Measurements from ENCODE around the gene ANKRD60. TPM values are rescaled to one million over a fixed set of nuclear protein-coding genes. Genes with fewer than 3 reads are reported as not detected.

Gene ANKRD60
- total and polyA plus RNA-seq, 5 donors: not detected

GRCh38 chr20:58261660-58262059, 33.2 kb upstream of the ANKRD60 start:
- H3K27me3 ChIP-seq (ENCODE audit: control insufficient read depth, insufficient read depth): no peaks in the 10 kb centered on the region
- no peak overlapping the region for H3K27ac ChIP-seq (ENCODE audit: low read length)
- ATAC-seq (no peak), DNase-seq (no peak)
- no peaks in the 10 kb centered on the region for H3K9me3 ChIP-seq (ENCODE audit: control insufficient read depth, low read length)
- intact Hi-C loops (cut with DNase I): no loop called here
- H3K4me3 ChIP-seq (ENCODE audit: low read length): no peak overlapping the region
- 65% methylated on average over 3 of the region's 3 CpGs for WGBS
- no peaks in the 10 kb centered on the region for H3K4me1 ChIP-seq (ENCODE audit: control insufficient read depth, insufficient read depth, low read length)

- intact Hi-C loops (cut with DNase I): no loop called here
- H3K4me3 ChIP-seq (ENCODE audit: low read length): no peak overlapping the region
- no peak for ATAC-seq
- no peaks in the 10 kb centered on the region for H3K9me3 ChIP-seq (ENCODE audit: control insufficient read depth, low read length)
- WGBS: 60% methylated on average over 5 of the region's 5 CpGs
- H3K4me1 ChIP-seq (ENCODE audit: control insufficient read depth, insufficient read depth, low read length): no peaks in the 10 kb centered on the region
- no peak overlapping the region for H3K27ac ChIP-seq (ENCODE audit: low read length)
- no peak for DNase-seq
- H3K27me3 ChIP-seq (ENCODE audit: control insufficient read depth, insufficient read depth): no peaks in the 10 kb centered on the region
Observed at GRCh38 chr20:58260006-58260405, 31.6 kb upstream of the ANKRD60 start.

DNA sequence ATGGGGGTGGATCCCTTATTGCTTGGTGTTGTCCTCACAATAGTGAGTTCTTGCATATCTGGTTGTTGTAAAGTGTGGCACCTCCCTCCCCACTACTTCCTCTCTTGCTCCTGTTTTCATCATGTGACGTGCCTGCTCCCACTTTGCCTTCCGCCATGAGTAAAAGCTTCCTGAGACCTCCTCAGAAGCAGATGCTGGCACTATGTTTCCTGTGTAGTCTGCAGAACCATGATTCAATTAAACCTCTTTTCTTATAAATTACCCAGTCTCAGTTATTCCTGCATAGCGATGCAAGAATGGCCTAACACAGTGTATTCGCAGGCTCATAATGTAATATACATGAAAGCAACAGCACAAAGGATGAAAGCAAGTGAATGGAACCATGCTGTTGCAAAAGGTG, 28.4 kb upstream of the ANKRD60 start:
- intact Hi-C loops (cut with DNase I): no loop called here

GRCh38 chr20:58256307-58256706, 27.9 kb upstream of the ANKRD60 start:
- Histone ChIP-seq H3K9me3 (ENCODE audit: control insufficient read depth, low read length) (no peaks in the 10 kb centered on the region), H3K4me1 (ENCODE audit: control insufficient read depth, insufficient read depth, low read length) (no peaks in the 10 kb centered on the region), H3K27me3 (ENCODE audit: control insufficient read depth, insufficient read depth) (no peaks in the 10 kb centered on the region), H3K27ac (ENCODE audit: low read length) (no peak overlapping the region), H3K4me3 (ENCODE audit: low read length) (no peak overlapping the region)
- no peak for ATAC-seq
- 96% methylated on average over 2 of the region's 2 CpGs for WGBS
- no peak for DNase-seq
- intact Hi-C loops (cut with DNase I): no loop called here

More for the DNA sequence above, 28.4 kb upstream of the ANKRD60 start:
- no peak for ATAC-seq
- no peaks in the 10 kb centered on the region for H3K9me3 ChIP-seq (ENCODE audit: control insufficient read depth, low read length)
- no peak overlapping the region for H3K27ac ChIP-seq (ENCODE audit: low read length)
- H3K27me3 ChIP-seq (ENCODE audit: control insufficient read depth, insufficient read depth): no peaks in the 10 kb centered on the region
- no peaks in the 10 kb centered on the region for H3K4me1 ChIP-seq (ENCODE audit: control insufficient read depth, insufficient read depth, low read length)
- WGBS: 93% methylated on average over 4 of the region's 4 CpGs
- H3K4me3 ChIP-seq (ENCODE audit: low read length): no peak overlapping the region
- DNase-seq: no peak

DNA sequence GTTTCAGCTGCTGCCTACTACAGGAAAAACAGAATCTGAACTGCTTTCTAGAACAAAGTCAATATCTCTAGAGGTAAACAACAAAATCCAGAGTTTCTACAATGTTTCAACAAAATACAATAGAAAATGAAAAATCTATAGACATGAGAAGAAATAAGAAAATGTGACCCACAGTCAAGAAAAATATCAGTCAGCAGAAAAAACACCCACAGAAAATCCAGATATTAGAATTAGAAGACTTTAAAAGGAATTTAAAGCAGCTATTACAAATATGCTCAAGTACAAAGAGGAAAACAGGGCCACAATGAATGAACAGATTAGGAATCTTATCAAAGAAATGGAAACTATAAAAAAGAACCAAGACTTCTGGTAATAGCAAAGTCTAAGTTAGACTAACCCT, 26.4 kb upstream of the ANKRD60 start:
- intact Hi-C loops (cut with DNase I): no loop called here
- DNase-seq (no peak), ATAC-seq (no peak)
- H3K4me3 ChIP-seq (ENCODE audit: low read length): no peak overlapping the region
- no peaks in the 10 kb centered on the region for H3K27me3 ChIP-seq (ENCODE audit: control insufficient read depth, insufficient read depth)
- H3K4me1 ChIP-seq (ENCODE audit: control insufficient read depth, insufficient read depth, low read length): peaks cover 2% of the 10 kb centered on the region
- H3K9me3 ChIP-seq (ENCODE audit: control insufficient read depth, low read length): no peaks in the 10 kb centered on the region
- H3K27ac ChIP-seq (ENCODE audit: low read length): no peak overlapping the region

GRCh38 chr20:58251979-58252591, 23.6 kb upstream of the ANKRD60 start:
- peaks cover 2% of the 10 kb centered on the region for H3K4me1 ChIP-seq (ENCODE audit: control insufficient read depth, insufficient read depth, low read length)
- no peaks in the 10 kb centered on the region for H3K9me3 ChIP-seq (ENCODE audit: control insufficient read depth, low read length)
- ATAC-seq (no peak), DNase-seq (no peak)
- no peaks in the 10 kb centered on the region for H3K27me3 ChIP-seq (ENCODE audit: control insufficient read depth, insufficient read depth)
- intact Hi-C loops (cut with DNase I): no loop called here
- H3K4me3 ChIP-seq (ENCODE audit: low read length): no peak overlapping the region
- WGBS: 90% methylated on average over 2 of the region's 2 CpGs
- H3K27ac ChIP-seq (ENCODE audit: low read length): no peak overlapping the region

- DNase-seq: no peak
- WGBS: 80% methylated on average over 8 of the region's 8 CpGs
- no peak overlapping the region for H3K27ac ChIP-seq (ENCODE audit: low read length)
- no peak overlapping the region for H3K4me3 ChIP-seq (ENCODE audit: low read length)
- no peak for ATAC-seq
- peaks cover 2% of the 10 kb centered on the region for H3K4me1 ChIP-seq (ENCODE audit: control insufficient read depth, insufficient read depth, low read length)
- H3K27me3 ChIP-seq (ENCODE audit: control insufficient read depth, insufficient read depth): no peaks in the 10 kb centered on the region
- intact Hi-C loops (cut with DNase I): no loop called here
- H3K9me3 ChIP-seq (ENCODE audit: control insufficient read depth, low read length): no peaks in the 10 kb centered on the region
Observed at GRCh38 chr20:58251348-58251978, 23.0 kb upstream of the ANKRD60 start.

- 64% methylated on average over 9 of the region's 9 CpGs for WGBS
- peaks cover 2% of the 10 kb centered on the region for H3K4me1 ChIP-seq (ENCODE audit: control insufficient read depth, insufficient read depth, low read length)
- intact Hi-C loops (cut with DNase I): no loop called here
- no peak overlapping the region for H3K27ac ChIP-seq (ENCODE audit: low read length)
- DNase-seq: no peak
- H3K27me3 ChIP-seq (ENCODE audit: control insufficient read depth, insufficient read depth): no peaks in the 10 kb centered on the region
- no peaks in the 10 kb centered on the region for H3K9me3 ChIP-seq (ENCODE audit: control insufficient read depth, low read length)
- no peak for ATAC-seq
- H3K4me3 ChIP-seq (ENCODE audit: low read length): no peak overlapping the region
Observed at GRCh38 chr20:58246346-58246745, 17.9 kb upstream of the ANKRD60 start.

DNA sequence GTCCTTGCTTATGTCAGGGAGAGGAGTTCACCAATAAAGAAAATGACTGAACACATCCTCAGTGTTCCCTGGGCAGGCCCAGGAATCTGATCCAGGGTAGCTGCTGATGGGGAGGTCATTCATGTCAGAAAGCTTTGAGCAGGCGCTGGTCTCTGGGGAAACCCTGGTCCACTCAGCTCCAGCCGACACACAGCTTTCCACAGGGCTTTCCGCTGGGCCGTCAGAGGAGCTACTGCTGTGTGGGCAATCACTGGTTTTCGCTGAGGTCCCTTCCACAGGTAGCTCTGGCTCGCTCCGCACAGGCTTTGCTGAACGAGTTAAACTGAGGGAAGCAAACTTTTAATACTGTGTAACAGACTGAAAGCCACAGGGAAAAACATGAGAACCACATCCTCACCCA, 17.5 kb upstream of the ANKRD60 start:
- Histone ChIP-seq H3K27ac (ENCODE audit: low read length) (no peak overlapping the region), H3K9me3 (ENCODE audit: control insufficient read depth, low read length) (no peaks in the 10 kb centered on the region), H3K27me3 (ENCODE audit: control insufficient read depth, insufficient read depth) (no peaks in the 10 kb centered on the region), H3K4me1 (ENCODE audit: control insufficient read depth, insufficient read depth, low read length) (peaks cover 2% of the 10 kb centered on the region), H3K4me3 (ENCODE audit: low read length) (no peak overlapping the region)
- intact Hi-C loops (cut with DNase I): no loop called here
- no peak for DNase-seq
- ATAC-seq: no peak
- whole genome bisulfite sequencing: 95% methylated on average over 8 of the region's 8 CpGs

GRCh38 chr20:58245181-58245891, 16.9 kb upstream of the ANKRD60 start:
- Histone ChIP-seq H3K9me3 (ENCODE audit: control insufficient read depth, low read length) (no peaks in the 10 kb centered on the region), H3K27me3 (ENCODE audit: control insufficient read depth, insufficient read depth) (no peaks in the 10 kb centered on the region), H3K4me1 (ENCODE audit: control insufficient read depth, insufficient read depth, low read length) (peaks cover under 1% of the 10 kb centered on the region), H3K27ac (ENCODE audit: low read length) (no peak overlapping the region), H3K4me3 (ENCODE audit: low read length) (no peak overlapping the region)
- ATAC-seq: no peak
- intact Hi-C loops (cut with DNase I): no loop called here
- WGBS: 93% methylated on average over 10 of the region's 10 CpGs
- no peak for DNase-seq

- H3K4me3 ChIP-seq (ENCODE audit: low read length): no peak overlapping the region
- H3K4me1 ChIP-seq (ENCODE audit: control insufficient read depth, insufficient read depth, low read length): no peaks in the 10 kb centered on the region
- H3K27ac ChIP-seq (ENCODE audit: low read length): no peak overlapping the region
- H3K9me3 ChIP-seq (ENCODE audit: control insufficient read depth, low read length): no peaks in the 10 kb centered on the region
- intact Hi-C loops (cut with DNase I): no loop called here
- no peak for ATAC-seq
- DNase-seq: no peak
- 93% methylated on average over 7 of the region's 7 CpGs for WGBS
- H3K27me3 ChIP-seq (ENCODE audit: control insufficient read depth, insufficient read depth): no peaks in the 10 kb centered on the region
Observed at GRCh38 chr20:58244517-58245030, 16.1 kb upstream of the ANKRD60 start.

Data from right cardiac atrium (tissue), 5 donors.